CD4-positive, alpha-beta T cell (primary cell): Measurements from ENCODE around the gene GDPD5. TPM values are rescaled to one million over a fixed set of nuclear protein-coding genes. Genes with fewer than 3 reads are reported as not detected.

Experiments
- ATAC-seq: fragments of 200-7000 bp; cut with Tn5 transposase; one replicate; pipeline ENCODE4 v1.10.0; 2022; ENCODE audit warnings: mild to moderate bottlenecking; ENCODE audit not compliant: poor library complexity
- CTCF ChIA-PET: fragments of 350-600 bp; sonication (Branson Sonifier 250); formaldehyde crosslinking; loops from one replicate; lab custom pipeline; 2021; ENCODE audit warnings: antibody characterized with exemption, inconsistent platforms; lab: Charles Lee
- POLR2A ChIA-PET: fragments of 350-600 bp; sonication (Branson Sonifier 250); formaldehyde crosslinking; loops from one replicate; lab custom pipeline; 2021; ENCODE audit warnings: antibody characterized with exemption, inconsistent platforms; lab: Charles Lee
- DNase-seq, 14 experiments: peaks; one replicate each; pipeline ENCODE4 v3.0.0-alpha.2; 2013 to 2020; ENCODE audit warnings: mixed read lengths in 2 of 14
- H3K27ac ChIP-seq, 2 donors: one replicate each; pipeline versions ENCODE4 v1.5.1 to v1.7.0; 2013; ENCODE audit warnings: low read length in 2 of 2, low read depth in 1 of 2, mild to moderate bottlenecking in 1 of 2
- H3K27me3 ChIP-seq, 2 experiments: 1 replicate in 1 of 2; 2 replicates in 1 of 2; pipeline versions ENCODE4 v1.6.1 to v1.7.0; 2013; ENCODE audit warnings: low read length in 2 of 2, control low read depth in 1 of 2, mild to moderate bottlenecking in 1 of 2, moderate library complexity in 1 of 2; ENCODE audit not compliant: insufficient read depth in 2 of 2, control insufficient read depth in 1 of 2
- H3K36me3 ChIP-seq: one replicate; pipeline ENCODE4 v1.6.1; 2013; ENCODE audit warnings: low read length, control low read depth; ENCODE audit not compliant: insufficient read depth
- H3K4me1 ChIP-seq: one replicate; pipeline ENCODE4 v1.6.1; 2013; ENCODE audit warnings: low read length, control low read depth; ENCODE audit not compliant: insufficient read depth
- H3K4me3 ChIP-seq: one replicate; pipeline ENCODE4 v1.5.1; 2013; ENCODE audit warnings: mild to moderate bottlenecking, low read length, moderate library complexity
- H3K9me3 ChIP-seq, 2 experiments: 1 replicate in 1 of 2; 2 replicates in 1 of 2; pipeline versions ENCODE4 v1.6.1 to v1.7.0; 2013; ENCODE audit warnings: low read length in 2 of 2, mild to moderate bottlenecking in 2 of 2, control low read depth in 1 of 2, moderate library complexity in 1 of 2; ENCODE audit not compliant: control insufficient read depth in 1 of 2, insufficient read depth in 1 of 2
- H3K27ac Mint-ChIP-seq: one replicate; pipeline ENCODE4 v1.8.0; 2020; ENCODE audit warnings: mixed read lengths
- H3K27me3 Mint-ChIP-seq: one replicate; pipeline ENCODE4 v1.8.0; 2021; ENCODE audit warnings: mixed read lengths
- H3K36me3 Mint-ChIP-seq: one replicate; pipeline ENCODE4 v1.8.0; 2021; ENCODE audit warnings: low read depth, mixed read lengths
- H3K4me1 Mint-ChIP-seq: one replicate; pipeline ENCODE4 v1.8.0; 2021; ENCODE audit warnings: low read depth, mixed read lengths
- H3K4me3 Mint-ChIP-seq: one replicate; pipeline ENCODE4 v1.8.0; 2020; ENCODE audit warnings: mild to moderate bottlenecking, mixed read lengths
- H3K9me3 Mint-ChIP-seq: one replicate; pipeline ENCODE4 v1.8.0; 2020; ENCODE audit warnings: mixed read lengths
- CTCF ChIP-seq: fragments of 200-600 bp; IDR thresholded peaks from one replicate; pipeline ENCODE4 v1.8.0; 2022; ENCODE audit warnings: antibody characterized with exemption, mild to moderate bottlenecking
- intact Hi-C, 2 experiments: fragments of 100-400 bp; cut with DNase I in 1 of 2; cut with micrococcal nuclease in 1 of 2; formaldehyde crosslinking; loops; one replicate each; pipeline versions ENCODE4 v1.15.1 to v1.9.0; 2023 to 2025; cut with DNase I, micrococcal nuclease
- total RNA-seq, 174 experiments: library from RNA in 2 of 174; stranded (reverse) in 2 of 174; gene quantifications; one replicate each; pipeline ENCODE4 v1.2.3 and lab custom pipeline; 2021 to 2026

GDPD5 gene
- total RNA-seq, 2 experiments from 2014 or later = 91.6 to 101 TPM

GRCh38 chr11:75454987-75455386 is 70.8 kb downstream of the GDPD5 start:
- intact Hi-C loops = no loop called here
- H3K27ac Mint-ChIP-seq = no peak overlapping the region
- no peaks in the 10 kb centered on the region for H3K9me3 Mint-ChIP-seq
- Histone ChIP-seq H3K27me3 (no peaks in the 10 kb centered on the region), H3K27ac (no peak overlapping the region), H3K4me3 (no peak overlapping the region), H3K36me3 (peaks cover 14% of the 10 kb centered on the region), H3K9me3 (peaks cover 0 to 7% of the 10 kb centered on the region in 2 experiments), H3K4me1 (no peaks in the 10 kb centered on the region)
- H3K36me3 Mint-ChIP-seq = peaks cover 17% of the 10 kb centered on the region
- POLR2A ChIA-PET = no interaction called here
- CTCF ChIA-PET = interaction anchor here (1.4 kb wide), 1 partner anchor 71 kb away, joined by 3 read pairs; the partner anchor contains the start of gene GDPD5
- no peak overlapping the region for H3K4me3 Mint-ChIP-seq
- no peaks in the 10 kb centered on the region for H3K27me3 Mint-ChIP-seq
- H3K4me1 Mint-ChIP-seq = no peaks in the 10 kb centered on the region
- DNase-seq = no peak
- no peak for ATAC-seq
- no peak for TF ChIP-seq CTCF

- ATAC-seq (no peak), DNase-seq (no peak)
- Histone ChIP-seq H3K36me3 (peaks cover 14% of the 10 kb centered on the region), H3K9me3 (peaks cover 0 to 7% of the 10 kb centered on the region in 2 experiments), H3K4me3 (no peak overlapping the region), H3K4me1 (no peaks in the 10 kb centered on the region), H3K27ac (no peak overlapping the region), H3K27me3 (no peaks in the 10 kb centered on the region)
- H3K36me3 Mint-ChIP-seq = peaks cover 15% of the 10 kb centered on the region
- POLR2A ChIA-PET = no interaction called here
- no peak for TF ChIP-seq CTCF
- H3K27ac Mint-ChIP-seq = no peak overlapping the region
- H3K4me1 Mint-ChIP-seq = no peaks in the 10 kb centered on the region
- CTCF ChIA-PET = interaction anchor here (1.4 kb wide), 1 partner anchor 72 kb away, joined by 3 read pairs; the partner anchor contains the start of gene GDPD5
- no peaks in the 10 kb centered on the region for H3K9me3 Mint-ChIP-seq
- H3K4me3 Mint-ChIP-seq = no peak overlapping the region
- intact Hi-C loops = no loop called here
- H3K27me3 Mint-ChIP-seq = no peaks in the 10 kb centered on the region
Measured at GRCh38 chr11:75453916-75454655, 71.7 kb downstream of the GDPD5 start.

GRCh38 chr11:75450826-75451821 is 74.6 kb downstream of the GDPD5 start:
- H3K27me3 ChIP-seq = no peaks in the 10 kb centered on the region
- ChIA-PET POLR2A (no interaction called here), CTCF (interaction anchor here (0.6 to 1.2 kb wide), 2 partner anchors 81 to 124 kb away, joined by 4 to 5 read pairs; no protein-coding TSS in a partner anchor)
- ATAC-seq = peak; percentile 29
- DNase-seq = peak in 8 of 14 experiments; percentile 10 to 51 (median 25)
- no peaks in the 10 kb centered on the region for H3K4me1 Mint-ChIP-seq
- H3K4me1 ChIP-seq = no peaks in the 10 kb centered on the region
- no peak overlapping the region for H3K4me3 ChIP-seq
- peak; percentile 56 for TF ChIP-seq CTCF
- intact Hi-C loops = no loop called here
- H3K9me3 ChIP-seq = peaks cover 0 to 7% of the 10 kb centered on the region in 2 experiments
- H3K4me3 Mint-ChIP-seq = no peak overlapping the region
- H3K9me3 Mint-ChIP-seq = no peaks in the 10 kb centered on the region
- H3K36me3 ChIP-seq = peaks cover 9% of the 10 kb centered on the region
- no peak overlapping the region for H3K27ac Mint-ChIP-seq
- peaks cover 13% of the 10 kb centered on the region for H3K36me3 Mint-ChIP-seq
- no peaks in the 10 kb centered on the region for H3K27me3 Mint-ChIP-seq
- no peak overlapping the region for H3K27ac ChIP-seq
